IMR-90 (cell line): ENCODE measurements around the gene SNX14. TPM values are rescaled to one million over a fixed set of nuclear protein-coding genes. Genes with fewer than 3 reads are reported as not detected.

Source experiments
- ATAC-seq: fragments of 200-7000 bp; cut with Tn5 transposase; 2 replicates; pipeline ENCODE4 v1.9.1; 2020; ENCODE audit warnings: low read depth, mild to moderate bottlenecking, moderate library complexity
- BruUV-seq: library from RNA; stranded (reverse); fragments of 400-500 nt; replicated peaks from 2 replicates; lab custom pipeline; 2021; lab: Mats Ljungman, UMichigan
- CTCF ChIA-PET: fragments of 300-600 bp; formaldehyde crosslinking; extraction: SDS; loops from one replicate; lab custom pipeline; 2021; ENCODE audit warnings: antibody characterized with exemption; lab: Yijun Ruan, JAX
- POLR2A ChIA-PET: fragments of 300-600 bp; sonication (Branson Sonifier 250); formaldehyde crosslinking; loops from one replicate; lab custom pipeline; 2022; ENCODE audit warnings: antibody characterized with exemption; ENCODE audit not compliant: unreplicated experiment; lab: Charles Lee
- DNase-seq: peaks from one replicate; pipeline ENCODE4 v3.0.0; 2013
- H2AFZ ChIP-seq: replicated peaks from 2 replicates; pipeline ENCODE3; 2013; ENCODE audit warnings: low read length, mild to moderate bottlenecking; ENCODE audit not compliant: poor library complexity
- H2AK5ac ChIP-seq: 2 replicates; pipeline ENCODE4 v1.6.1; 2013; ENCODE audit warnings: low read depth, low read length, inconsistent platforms
- H2AK9ac ChIP-seq: replicated peaks from 2 replicates; pipeline ENCODE3; 2013; ENCODE audit warnings: mild to moderate bottlenecking, low read depth, low read length, moderate library complexity; ENCODE audit not compliant: poor library complexity
- H2BK120ac ChIP-seq: 2 replicates; pipeline ENCODE4 v1.6.1; 2013; ENCODE audit warnings: low read depth, low read length, inconsistent platforms
- H2BK15ac ChIP-seq: 3 replicates; pipeline ENCODE4 v1.6.1; 2013; ENCODE audit warnings: low read depth, low read length, inconsistent platforms
- H2BK20ac ChIP-seq: 2 replicates; pipeline ENCODE4 v1.6.1; 2013; ENCODE audit warnings: low read depth, mild to moderate bottlenecking, inconsistent platforms, low read length, moderate library complexity
- H2BK5ac ChIP-seq: 2 replicates; pipeline ENCODE4 v1.6.1; 2013; ENCODE audit warnings: mild to moderate bottlenecking, low read depth, low read length, inconsistent platforms; ENCODE audit not compliant: poor library complexity, severe bottlenecking
- H3K14ac ChIP-seq: replicated peaks from 2 replicates; pipeline ENCODE4 v1.6.1; 2013; ENCODE audit warnings: low read depth, low read length, inconsistent platforms
- H3K18ac ChIP-seq: 2 replicates; pipeline ENCODE4 v1.6.1; 2013; ENCODE audit warnings: low read depth, low read length, control low read depth
- H3K23ac ChIP-seq: 2 replicates; pipeline ENCODE4 v1.6.1; 2013; ENCODE audit warnings: low read depth, low read length, inconsistent platforms
- H3K27ac ChIP-seq: 2 replicates; pipeline ENCODE4 v1.5.1; 2013; ENCODE audit warnings: mild to moderate bottlenecking, control low read depth, low read length; ENCODE audit not compliant: insufficient read depth
- H3K27me3 ChIP-seq: 2 replicates; pipeline ENCODE4 v1.6.1; 2013; ENCODE audit warnings: low read length; ENCODE audit not compliant: control insufficient read depth, insufficient read depth
- H3K36me3 ChIP-seq: 2 replicates; pipeline ENCODE4 v1.6.1; 2013; ENCODE audit warnings: low read length, mixed read lengths; ENCODE audit not compliant: control insufficient read depth, insufficient read depth
- H3K4ac ChIP-seq: 2 replicates; pipeline ENCODE4 v1.6.1; 2013; ENCODE audit warnings: low read depth, low read length, inconsistent platforms
- H3K4me1 ChIP-seq: 2 replicates; pipeline ENCODE4 v1.6.1; 2013; ENCODE audit warnings: low read length, mixed read lengths; ENCODE audit not compliant: control insufficient read depth, insufficient read depth
- H3K4me2 ChIP-seq: 2 replicates; pipeline ENCODE4 v1.6.1; 2013; ENCODE audit warnings: low read depth, mild to moderate bottlenecking, control low read depth, low read length, moderate library complexity
- H3K4me3 ChIP-seq: 2 replicates; pipeline ENCODE4 v1.5.1; 2013; ENCODE audit warnings: low read depth, mild to moderate bottlenecking, control low read depth, low read length, moderate library complexity; ENCODE audit not compliant: insufficient read depth
- H3K56ac ChIP-seq: 2 replicates; pipeline ENCODE4 v1.6.1; 2013; ENCODE audit warnings: low read length, inconsistent platforms; ENCODE audit not compliant: insufficient read depth; ENCODE audit errors: extremely low read depth
- H3K79me1 ChIP-seq, 2 experiments: 2 replicates each; pipeline ENCODE4 v1.6.1; 2013; ENCODE audit warnings: low read length in 2 of 2, inconsistent platforms in 1 of 2, low read depth in 1 of 2
- H3K9ac ChIP-seq: 2 replicates; pipeline ENCODE4 v1.6.1; 2013; ENCODE audit warnings: low read depth, low read length, control low read depth
- H3K9me1 ChIP-seq: 2 replicates; pipeline ENCODE4 v1.6.1; 2013; ENCODE audit warnings: low read length, inconsistent platforms; ENCODE audit not compliant: insufficient read depth
- H3K9me3 ChIP-seq: 2 replicates; pipeline ENCODE4 v1.6.1; 2013; ENCODE audit warnings: low read length; ENCODE audit not compliant: control insufficient read depth, insufficient read depth
- H4K20me1 ChIP-seq: 2 replicates; pipeline ENCODE4 v1.6.1; 2013; ENCODE audit warnings: low read length, inconsistent platforms; ENCODE audit not compliant: insufficient read depth
- H4K5ac ChIP-seq: 2 replicates; pipeline ENCODE4 v1.6.1; 2013; ENCODE audit warnings: mild to moderate bottlenecking, low read depth, low read length, control low read depth
- H4K8ac ChIP-seq, 2 experiments: 2 replicates each; pipeline ENCODE4 v1.6.1; 2013; ENCODE audit warnings: low read depth in 2 of 2, low read length in 2 of 2, control low read depth in 1 of 2, inconsistent platforms in 1 of 2
- H4K91ac ChIP-seq: 2 replicates; pipeline ENCODE4 v1.6.1; 2013; ENCODE audit warnings: low read depth, low read length, inconsistent platforms; ENCODE audit not compliant: insufficient read depth
- FOS ChIP-seq: fragments of 150-350 bp; IDR thresholded peaks from 2 replicates; pipeline ENCODE4 v1.6.1; 2016; ENCODE audit warnings: low read depth, low read length
- RCOR1 ChIP-seq: IDR thresholded peaks from 2 replicates; pipeline ENCODE4 v1.6.1; 2012; ENCODE audit warnings: mild to moderate bottlenecking, low read length, improper control_type of control experiment; ENCODE audit not compliant: insufficient replicate concordance
- dilution Hi-C: fragments of 300-500 bp; cut with HindIII; formaldehyde crosslinking; loops from one replicate; pipeline ENCODE4 v1.14.3; 2018; ENCODE audit warnings: low sequenced_read_pairs; ENCODE audit not compliant: unreplicated experiment
- in situ Hi-C: fragments of 300-500 bp; cut with MboI; formaldehyde crosslinking; loops from 3 replicates; pipeline ENCODE4 v1.14.3; 2019; ENCODE audit warnings: low sequenced_read_pairs, inconsistent platforms, mixed read lengths
- intact Hi-C: fragments of 100-400 bp; cut with micrococcal nuclease; formaldehyde crosslinking; loops from 2 replicates; pipeline ENCODE4 v1.10.0; 2022
- polyA plus RNA-seq, 3 experiments: library from polyadenylated mRNA; depleted of rRNA; stranded (reverse); fragments of >200 nt; gene quantifications; 2 replicates each; pipeline ENCODE4 v1.2.3, GENCODE V29; 2012; ENCODE audit warnings: low replicate concordance in 1 of 3
- total RNA-seq: library from RNA; depleted of rRNA; stranded (reverse); fragments of >200 nt; gene quantifications from 2 replicates; pipeline ENCODE4 v1.2.3, GENCODE V29; 2012

The SNX14 gene
- total and polyA plus RNA-seq, 2 of the 4 experiments (the other 2 are of a cell fraction): 39.9 to 61.8 TPM

- ATAC-seq (peak; percentile 64), DNase-seq (peak; percentile 73)
- ChIA-PET POLR2A (no interaction called here), CTCF (no interaction called here)
- H2AK5ac ChIP-seq: no peak overlapping the region
- dilution Hi-C loops: no loop called here
- H3K18ac ChIP-seq: no peak overlapping the region; the same call in 1 of the 2 replicates
- H3K4me3 ChIP-seq: no peak overlapping the region
- H3K9me1 ChIP-seq: no peaks in the 10 kb centered on the region
- no peak overlapping the region for H3K56ac ChIP-seq
- H4K8ac ChIP-seq: no peak overlapping the region
- H3K9ac ChIP-seq: no peak overlapping the region
- H2BK15ac ChIP-seq: no peak overlapping the region
- intact Hi-C loops: no loop called here
- in situ Hi-C loops: no loop called here
- no peak overlapping the region for H2BK120ac ChIP-seq
- H4K20me1 ChIP-seq: no peaks in the 10 kb centered on the region
- peaks cover 18 to 29% of the 10 kb centered on the region in 2 experiments for H3K79me1 ChIP-seq
- H3K4ac ChIP-seq: no peak overlapping the region
- H2AFZ ChIP-seq: no peak overlapping the region
- no peaks in the 10 kb centered on the region for H3K9me3 ChIP-seq
- H3K27ac ChIP-seq: peak overlapping the region; percentile 33; the same call in 1 of the 2 replicates
- no peak overlapping the region for H4K5ac ChIP-seq
- peak overlapping the region; percentile 56; the same call in 1 of the 2 replicates for H3K4me2 ChIP-seq
- no peak overlapping the region for H2BK5ac ChIP-seq
- peaks cover 7% of the 10 kb centered on the region; the same call in 1 of the 2 replicates for H3K36me3 ChIP-seq
- H3K23ac ChIP-seq: no peak overlapping the region
- H2AK9ac ChIP-seq: no peak overlapping the region
- H2BK20ac ChIP-seq: peak overlapping the region; percentile 3; the same call in 1 of the 2 replicates
- no peaks in the 10 kb centered on the region for H3K27me3 ChIP-seq
- no peak overlapping the region for H3K14ac ChIP-seq
- TF ChIP-seq FOS (peak; percentile 21; the same call in 1 of the 2 replicates), RCOR1 (no peak)
- H3K4me1 ChIP-seq: 0 out of 2 replicates have a peak, but pooled peaks cover 4% of the 10 kb centered on the region
- no peak overlapping the region for H4K91ac ChIP-seq
- BruUV-seq: no TSS peak
Measured at GRCh38 chr6:85569323-85569722, 24.3 kb downstream of the SNX14 start.
